Neural cell (in vitro differentiated cells): Measurements from ENCODE around the gene PRKG1. TPM values are rescaled to one million over a fixed set of nuclear protein-coding genes. Genes with fewer than 3 reads are reported as not detected.

Experiments used
- H2AFZ ChIP-seq: fragments of 200-600, 300-800 bp; sonication (generic), shearing (Covaris generic); 2 replicates; pipeline ENCODE4 v1.6.0; 2014; ENCODE audit warnings: low read depth, mild to moderate bottlenecking, antibody characterized with exemption, low read length, moderate library complexity
- H3F3A ChIP-seq: fragments of 200-600 bp; shearing (Covaris generic); 2 replicates; pipeline ENCODE4 v1.6.1; 2016; ENCODE audit warnings: mild to moderate bottlenecking, moderate library complexity, mixed read lengths, antibody characterized with exemption, low read length; ENCODE audit not compliant: insufficient read depth, poor library complexity, severe bottlenecking
- H3K27ac ChIP-seq: fragments of 200-600, 300-800 bp; sonication (generic), shearing (Covaris generic); 2 replicates; pipeline ENCODE4 v1.5.1; 2014; ENCODE audit warnings: mild to moderate bottlenecking, low read length, moderate library complexity
- H3K27me3 ChIP-seq: fragments of 300-800, 200-600 bp; sonication (generic), shearing (Covaris generic); 2 replicates; pipeline ENCODE4 v1.6.0; 2014; ENCODE audit warnings: mild to moderate bottlenecking, low read depth, low read length, moderate library complexity; ENCODE audit not compliant: insufficient read depth
- H3K36me3 ChIP-seq: fragments of 300-800, 200-600 bp; sonication (generic), shearing (Covaris generic); 2 replicates; pipeline ENCODE4 v1.5.1; 2014; ENCODE audit warnings: mild to moderate bottlenecking, antibody characterized with exemption, low read length, moderate library complexity; ENCODE audit not compliant: insufficient read depth
- H3K4me2 ChIP-seq: fragments of 300-800, 200-600 bp; sonication (generic), shearing (Covaris generic); 2 replicates; pipeline ENCODE4 v1.6.0; 2014; ENCODE audit warnings: mild to moderate bottlenecking, low read length
- H3K4me3 ChIP-seq: fragments of 300-800, 200-600 bp; sonication (generic), shearing (Covaris generic); 2 replicates; pipeline ENCODE4 v1.5.1; 2014; ENCODE audit warnings: mild to moderate bottlenecking, low read length, moderate library complexity
- H3K79me2 ChIP-seq: fragments of 200-600 bp; shearing (Covaris generic); replicated peaks from 2 replicates; pipeline ENCODE4 v1.6.0; 2014; ENCODE audit warnings: mild to moderate bottlenecking, low read length, moderate library complexity; ENCODE audit not compliant: insufficient read depth
- H3K9ac ChIP-seq: fragments of 300-800, 200-600 bp; sonication (generic), shearing (Covaris generic); 2 replicates; pipeline ENCODE4 v1.6.1; 2016; ENCODE audit warnings: mild to moderate bottlenecking, low read length, mixed read lengths
- H3K9me2 ChIP-seq: fragments of 200-600 bp; shearing (Covaris generic); 2 replicates; pipeline ENCODE4 v1.6.1; 2016; ENCODE audit warnings: mild to moderate bottlenecking, low read length, mixed read lengths; ENCODE audit not compliant: insufficient read depth
- H3K9me3 ChIP-seq: fragments of 200-600, 300-800 bp; sonication (generic), shearing (Covaris generic); 2 replicates; pipeline ENCODE4 v1.6.1; 2016; ENCODE audit warnings: mild to moderate bottlenecking, mixed run types, low read length, moderate library complexity, mixed read lengths
- H4K20me1 ChIP-seq: fragments of 200-600 bp; shearing (Covaris generic); 2 replicates; pipeline ENCODE4 v1.6.1; 2016; ENCODE audit warnings: mild to moderate bottlenecking, mixed run types; ENCODE audit not compliant: insufficient read depth
- EP300 ChIP-seq: fragments of 450-650 bp; conservative IDR thresholded peaks from 2 replicates; pipeline ENCODE4 v1.6.1; 2014; ENCODE audit warnings: antibody characterized with exemption, mild to moderate bottlenecking, moderate library complexity; ENCODE audit not compliant: poor library complexity, severe bottlenecking
- EZH2 ChIP-seq: fragments of 200-600, 300-800 bp; shearing (Covaris generic), sonication (generic); IDR thresholded peaks from 2 replicates; pipeline ENCODE4 v1.6.1; 2014; ENCODE audit warnings: antibody characterized with exemption, low read length, borderline replicate concordance, mild to moderate bottlenecking; ENCODE audit not compliant: insufficient read depth, poor library complexity, severe bottlenecking
- MXI1 ChIP-seq: fragments of 450-650 bp; conservative IDR thresholded peaks from 2 replicates; pipeline ENCODE4 v1.6.1; 2014; ENCODE audit warnings: antibody characterized with exemption, mild to moderate bottlenecking; ENCODE audit not compliant: poor library complexity, severe bottlenecking
- POLR2AphosphoS5 ChIP-seq: IDR thresholded peaks from 2 replicates; pipeline ENCODE4 v1.6.1; 2012
- RAD21 ChIP-seq: fragments of 450-650 bp; conservative IDR thresholded peaks from 2 replicates; pipeline ENCODE4 v1.6.1; 2014; ENCODE audit warnings: antibody characterized with exemption, mild to moderate bottlenecking, moderate library complexity
- SMC3 ChIP-seq: fragments of 450-650 bp; conservative IDR thresholded peaks from 2 replicates; pipeline ENCODE4 v1.6.1; 2014; ENCODE audit warnings: antibody characterized with exemption, mild to moderate bottlenecking, moderate library complexity; ENCODE audit not compliant: poor library complexity
- TAF1 ChIP-seq: IDR thresholded peaks from 2 replicates; pipeline ENCODE4 v1.6.1; 2012; ENCODE audit warnings: low read depth
- polyA minus RNA-seq: library from RNA; depleted of rRNA, polyadenylated mRNA; stranded (reverse); fragments of >200 nt; gene quantifications from 2 replicates; pipeline ENCODE4 v1.2.3, GENCODE V29; 2014
- polyA plus RNA-seq: library from polyadenylated mRNA; depleted of rRNA; stranded (reverse); fragments of >200 nt; gene quantifications from 2 replicates; pipeline ENCODE4 v1.2.3, GENCODE V29; 2014
- TF ChIP-seq, protein P1 (sequence below): fragments of 450-650 bp; IDR thresholded peaks from 2 replicates; pipeline ENCODE4 v1.5.1; 2014; ENCODE audit warnings: antibody characterized with exemption, mild to moderate bottlenecking, moderate library complexity; ENCODE audit not compliant: poor library complexity, severe bottlenecking
- TF ChIP-seq, protein P2 (sequence below): IDR thresholded peaks from 2 replicates; pipeline ENCODE4 v1.6.1; 2012; ENCODE audit warnings: borderline replicate concordance

Gene PRKG1
- polyA plus RNA-seq (1.5 and 2.2 TPM in 2 replicates), polyA minus RNA-seq (7.3 and 11.6 TPM in 2 replicates)

DNA sequence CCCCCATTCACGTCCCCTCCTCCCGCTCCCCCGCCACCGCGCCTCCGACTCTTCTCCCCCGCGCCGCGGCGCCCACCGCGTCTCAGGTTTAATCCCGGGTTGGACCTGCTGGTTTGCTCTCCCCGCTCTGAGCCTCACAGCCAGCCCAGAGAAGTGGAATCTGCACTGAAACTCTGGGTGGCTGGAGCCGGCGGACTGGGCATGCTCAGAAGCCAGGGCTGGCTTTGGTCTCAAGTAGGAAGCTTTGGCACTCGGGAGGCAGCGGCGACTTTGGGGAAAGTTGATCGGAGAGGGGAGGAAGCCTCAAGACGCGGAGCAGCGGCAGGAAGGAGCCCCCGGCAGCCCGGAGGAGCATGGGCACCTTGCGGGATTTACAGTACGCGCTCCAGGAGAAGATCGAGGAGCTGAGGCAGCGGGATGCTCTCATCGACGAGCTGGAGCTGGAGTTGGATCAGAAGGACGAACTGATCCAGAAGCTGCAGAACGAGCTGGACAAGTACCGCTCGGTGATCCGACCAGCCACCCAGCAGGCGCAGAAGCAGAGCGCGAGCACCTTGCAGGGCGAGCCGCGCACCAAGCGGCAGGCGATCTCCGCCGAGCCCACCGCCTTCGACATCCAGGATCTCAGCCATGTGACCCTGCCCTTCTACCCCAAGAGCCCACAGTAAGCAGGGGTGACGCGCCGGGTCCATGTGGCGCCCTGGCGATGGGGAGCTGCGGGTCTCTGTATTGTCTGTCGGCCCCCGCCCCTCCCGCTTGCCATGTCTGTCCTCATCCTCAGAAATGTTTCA is at the start of gene PRKG1:
Gene PRKG1, plus strand, starts transcription at position 250 of the 791 bp plus-strand sequence.
- no peaks in the 10 kb centered on the region for H4K20me1 ChIP-seq
- H3K9me2 ChIP-seq, result no peaks in the 10 kb centered on the region
- H3K27ac ChIP-seq, result peak within 1 kb of the TSS; percentile 14
- no peaks in the 10 kb centered on the region for H3K79me2 ChIP-seq
- H3K4me2 ChIP-seq, result peak within 1 kb of the TSS; percentile 78
- peaks cover 14% of the 10 kb centered on the region for H3K27me3 ChIP-seq
- H3K9ac ChIP-seq, result peak within 1 kb of the TSS; percentile 62
- H3K4me3 ChIP-seq, result peak within 1 kb of the TSS; percentile 84
- peak within 1 kb of the TSS; percentile 72 for H2AFZ ChIP-seq
- H3K9me3 ChIP-seq, result no peaks in the 10 kb centered on the region
- peaks cover 6% of the 10 kb centered on the region for H3F3A ChIP-seq
- no peak for TF ChIP-seq TAF1
- TF ChIP-seq, protein P1, sequence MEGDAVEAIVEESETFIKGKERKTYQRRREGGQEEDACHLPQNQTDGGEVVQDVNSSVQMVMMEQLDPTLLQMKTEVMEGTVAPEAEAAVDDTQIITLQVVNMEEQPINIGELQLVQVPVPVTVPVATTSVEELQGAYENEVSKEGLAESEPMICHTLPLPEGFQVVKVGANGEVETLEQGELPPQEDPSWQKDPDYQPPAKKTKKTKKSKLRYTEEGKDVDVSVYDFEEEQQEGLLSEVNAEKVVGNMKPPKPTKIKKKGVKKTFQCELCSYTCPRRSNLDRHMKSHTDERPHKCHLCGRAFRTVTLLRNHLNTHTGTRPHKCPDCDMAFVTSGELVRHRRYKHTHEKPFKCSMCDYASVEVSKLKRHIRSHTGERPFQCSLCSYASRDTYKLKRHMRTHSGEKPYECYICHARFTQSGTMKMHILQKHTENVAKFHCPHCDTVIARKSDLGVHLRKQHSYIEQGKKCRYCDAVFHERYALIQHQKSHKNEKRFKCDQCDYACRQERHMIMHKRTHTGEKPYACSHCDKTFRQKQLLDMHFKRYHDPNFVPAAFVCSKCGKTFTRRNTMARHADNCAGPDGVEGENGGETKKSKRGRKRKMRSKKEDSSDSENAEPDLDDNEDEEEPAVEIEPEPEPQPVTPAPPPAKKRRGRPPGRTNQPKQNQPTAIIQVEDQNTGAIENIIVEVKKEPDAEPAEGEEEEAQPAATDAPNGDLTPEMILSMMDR, result no peak
- TF ChIP-seq POLR2AphosphoS5, result peak; percentile 5
- no peak for TF ChIP-seq EZH2
- TF ChIP-seq SMC3, result peak; percentile 60
- no peak for TF ChIP-seq EP300
- TF ChIP-seq, protein P2, sequence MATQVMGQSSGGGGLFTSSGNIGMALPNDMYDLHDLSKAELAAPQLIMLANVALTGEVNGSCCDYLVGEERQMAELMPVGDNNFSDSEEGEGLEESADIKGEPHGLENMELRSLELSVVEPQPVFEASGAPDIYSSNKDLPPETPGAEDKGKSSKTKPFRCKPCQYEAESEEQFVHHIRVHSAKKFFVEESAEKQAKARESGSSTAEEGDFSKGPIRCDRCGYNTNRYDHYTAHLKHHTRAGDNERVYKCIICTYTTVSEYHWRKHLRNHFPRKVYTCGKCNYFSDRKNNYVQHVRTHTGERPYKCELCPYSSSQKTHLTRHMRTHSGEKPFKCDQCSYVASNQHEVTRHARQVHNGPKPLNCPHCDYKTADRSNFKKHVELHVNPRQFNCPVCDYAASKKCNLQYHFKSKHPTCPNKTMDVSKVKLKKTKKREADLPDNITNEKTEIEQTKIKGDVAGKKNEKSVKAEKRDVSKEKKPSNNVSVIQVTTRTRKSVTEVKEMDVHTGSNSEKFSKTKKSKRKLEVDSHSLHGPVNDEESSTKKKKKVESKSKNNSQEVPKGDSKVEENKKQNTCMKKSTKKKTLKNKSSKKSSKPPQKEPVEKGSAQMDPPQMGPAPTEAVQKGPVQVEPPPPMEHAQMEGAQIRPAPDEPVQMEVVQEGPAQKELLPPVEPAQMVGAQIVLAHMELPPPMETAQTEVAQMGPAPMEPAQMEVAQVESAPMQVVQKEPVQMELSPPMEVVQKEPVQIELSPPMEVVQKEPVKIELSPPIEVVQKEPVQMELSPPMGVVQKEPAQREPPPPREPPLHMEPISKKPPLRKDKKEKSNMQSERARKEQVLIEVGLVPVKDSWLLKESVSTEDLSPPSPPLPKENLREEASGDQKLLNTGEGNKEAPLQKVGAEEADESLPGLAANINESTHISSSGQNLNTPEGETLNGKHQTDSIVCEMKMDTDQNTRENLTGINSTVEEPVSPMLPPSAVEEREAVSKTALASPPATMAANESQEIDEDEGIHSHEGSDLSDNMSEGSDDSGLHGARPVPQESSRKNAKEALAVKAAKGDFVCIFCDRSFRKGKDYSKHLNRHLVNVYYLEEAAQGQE, result peak; percentile 6
- TF ChIP-seq MXI1, result peak; percentile 74
- peak; percentile 54 for TF ChIP-seq RAD21
- H3K36me3 ChIP-seq, result no peaks in the 10 kb centered on the region

DNA sequence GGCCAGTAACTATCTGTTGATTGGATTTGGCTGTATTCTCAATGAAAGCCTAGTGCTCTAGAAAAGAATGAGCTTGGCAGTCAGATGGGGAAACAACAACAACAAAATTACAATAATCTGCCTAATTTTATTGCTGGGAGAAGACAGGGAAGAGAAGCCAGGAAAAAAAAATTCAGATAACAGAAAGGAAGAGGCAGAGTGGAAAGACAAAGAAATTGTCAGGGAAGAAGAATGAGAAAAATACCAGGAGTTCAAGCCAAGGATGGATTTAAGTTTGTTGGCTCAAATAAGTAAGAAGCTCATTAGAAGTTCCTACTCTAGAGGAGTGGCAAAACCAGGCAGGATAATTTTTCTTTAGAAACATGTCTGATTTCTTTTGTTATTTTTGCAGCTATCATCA is 45.9 kb upstream of the PRKG1 start:
- Histone ChIP-seq H3F3A (no peaks in the 10 kb centered on the region), H3K36me3 (no peaks in the 10 kb centered on the region), H3K9me3 (no peaks in the 10 kb centered on the region), H2AFZ (peak overlapping the region; percentile 7), H3K79me2 (no peaks in the 10 kb centered on the region), H3K4me2 (no peak overlapping the region), H4K20me1 (no peaks in the 10 kb centered on the region), H3K27me3 (no peaks in the 10 kb centered on the region), H3K9ac (no peak overlapping the region), H3K4me3 (no peak overlapping the region), H3K9me2 (no peaks in the 10 kb centered on the region), H3K27ac (peak overlapping the region; percentile 22)
- TF ChIP-seq TAF1, result no peak
- no peak for TF ChIP-seq SMC3
- TF ChIP-seq, protein P1, result no peak
- TF ChIP-seq, protein P2, result no peak
- TF ChIP-seq MXI1, result no peak
- no peak for TF ChIP-seq EP300
- TF ChIP-seq POLR2AphosphoS5, result no peak
- no peak for TF ChIP-seq EZH2
- TF ChIP-seq RAD21, result no peak
